Measurements from ENCODE around the gene LMAN2.

LMAN2 gene

DNA sequence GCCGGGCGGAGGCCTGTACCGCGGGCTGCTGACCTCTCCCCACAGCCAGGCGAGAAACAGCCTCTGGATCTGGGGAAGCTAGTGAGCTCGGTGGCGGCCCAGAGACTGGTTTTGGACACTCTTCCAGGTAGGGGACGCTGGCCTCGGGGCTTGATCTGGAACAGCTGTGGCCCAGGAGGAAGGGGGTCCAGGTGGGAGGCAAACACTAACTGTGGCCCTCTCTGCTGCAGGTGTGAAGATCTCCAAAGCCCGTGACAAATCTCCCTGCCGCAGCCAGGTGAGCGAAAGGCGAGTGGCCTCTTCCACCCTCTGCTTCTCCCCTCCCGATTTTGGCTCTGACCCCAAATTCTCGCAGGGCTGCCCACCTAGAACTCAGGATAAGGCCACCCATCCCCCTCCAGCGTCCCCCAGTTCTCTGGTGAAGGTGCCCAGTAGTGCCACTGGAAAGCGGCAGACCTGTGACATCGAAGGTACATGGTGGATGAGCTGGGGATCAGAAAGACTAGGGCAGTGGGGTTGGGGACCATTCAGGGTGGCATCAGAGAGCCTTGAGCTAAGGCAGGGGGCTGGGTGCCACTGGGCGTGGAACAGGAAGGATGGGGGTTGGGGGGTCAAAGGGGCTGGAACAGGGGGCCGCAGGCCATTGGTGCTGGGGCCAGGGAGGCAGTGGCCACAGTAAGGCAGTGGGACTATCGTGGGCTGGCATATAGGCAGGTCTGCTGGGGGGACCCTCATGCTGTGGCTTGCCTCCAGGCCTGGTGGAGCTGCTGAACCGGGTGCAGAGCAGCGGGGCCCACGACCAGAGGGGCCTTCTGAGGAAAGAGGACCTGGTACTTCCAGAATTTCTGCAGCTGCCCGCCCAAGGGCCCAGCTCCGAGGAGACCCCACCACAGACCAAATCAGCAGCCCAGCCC is 19.9 kb upstream of the LMAN2 start (continued):
- no peak for TF ChIP-seq IKZF3 (tag by site-specific recombination; IDR thresholded peaks at IDR 0.05)
- no peak for TF ChIP-seq ZNF549 (tag by site-specific recombination; IDR thresholded peaks at IDR 0.05)
- TF ChIP-seq, protein P1, sequence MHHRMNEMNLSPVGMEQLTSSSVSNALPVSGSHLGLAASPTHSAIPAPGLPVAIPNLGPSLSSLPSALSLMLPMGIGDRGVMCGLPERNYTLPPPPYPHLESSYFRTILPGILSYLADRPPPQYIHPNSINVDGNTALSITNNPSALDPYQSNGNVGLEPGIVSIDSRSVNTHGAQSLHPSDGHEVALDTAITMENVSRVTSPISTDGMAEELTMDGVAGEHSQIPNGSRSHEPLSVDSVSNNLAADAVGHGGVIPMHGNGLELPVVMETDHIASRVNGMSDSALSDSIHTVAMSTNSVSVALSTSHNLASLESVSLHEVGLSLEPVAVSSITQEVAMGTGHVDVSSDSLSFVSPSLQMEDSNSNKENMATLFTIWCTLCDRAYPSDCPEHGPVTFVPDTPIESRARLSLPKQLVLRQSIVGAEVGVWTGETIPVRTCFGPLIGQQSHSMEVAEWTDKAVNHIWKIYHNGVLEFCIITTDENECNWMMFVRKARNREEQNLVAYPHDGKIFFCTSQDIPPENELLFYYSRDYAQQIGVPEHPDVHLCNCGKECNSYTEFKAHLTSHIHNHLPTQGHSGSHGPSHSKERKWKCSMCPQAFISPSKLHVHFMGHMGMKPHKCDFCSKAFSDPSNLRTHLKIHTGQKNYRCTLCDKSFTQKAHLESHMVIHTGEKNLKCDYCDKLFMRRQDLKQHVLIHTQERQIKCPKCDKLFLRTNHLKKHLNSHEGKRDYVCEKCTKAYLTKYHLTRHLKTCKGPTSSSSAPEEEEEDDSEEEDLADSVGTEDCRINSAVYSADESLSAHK (tag by site-specific recombination; IDR thresholded peaks at IDR 0.05): no peak
- no peak for TF ChIP-seq YY2 (tag by site-specific recombination; IDR thresholded peaks at IDR 0.05)
- TF ChIP-seq GLIS2 (tag by site-specific recombination; IDR thresholded peaks at IDR 0.05): peak; percentile 66

DNA sequence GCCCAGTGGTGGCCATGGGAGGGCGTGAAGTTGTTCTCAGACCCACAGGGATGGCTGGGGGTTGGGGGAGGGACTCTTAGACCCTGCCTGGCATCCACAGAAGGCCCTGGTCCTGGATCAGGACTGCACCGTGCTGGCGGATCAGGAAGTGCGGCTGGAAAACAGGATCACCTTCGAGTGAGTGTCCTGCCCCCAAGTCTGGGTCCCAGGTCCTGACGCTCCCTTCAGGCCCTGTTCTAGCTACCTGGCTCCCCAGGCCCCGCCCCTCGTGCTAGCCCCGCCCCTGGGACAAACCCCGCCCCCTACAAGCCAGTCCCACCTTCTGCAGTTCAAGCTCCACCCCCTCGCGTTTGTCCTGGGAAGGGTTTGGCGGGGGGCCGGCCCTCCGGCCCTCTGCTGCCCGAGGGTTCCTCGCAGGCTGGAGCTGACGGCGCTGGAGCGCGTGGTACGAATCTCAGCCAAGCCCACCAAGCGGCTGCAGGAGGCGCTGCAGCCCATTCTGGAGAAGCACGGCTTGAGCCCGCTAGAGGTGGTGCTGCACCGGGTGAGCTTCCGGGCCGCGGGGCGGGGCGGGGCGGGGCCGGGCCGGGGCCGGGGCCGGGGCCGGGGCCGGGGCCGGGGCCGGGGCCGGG is 19.1 kb upstream of the LMAN2 start:
- ChIA-PET CTCF (interaction anchor here (0.5 to 6.1 kb wide), 34 partner anchors 8 to 803 kb away, joined by 3 to 65 read pairs (median 5); partner anchors contain the start of genes GRK6, LMAN2, MXD3 and PFN3), POLR2A (interaction anchor here (0.5 to 2.4 kb wide), 16 partner anchors 9 to 127 kb away, joined by 3 to 26 read pairs (median 4); partner anchors contain the start of genes GRK6, LMAN2, MXD3 and PDLIM7)
- Histone ChIP-seq H3K36me3 (ENCODE audit: control insufficient read depth in 2 of 2, insufficient read depth in 1 of 2, low read length in 2 of 2) (peaks cover 0 to 5% of the 10 kb centered on the region in 2 experiments; a peak in 1 of 3 replicates), H3K4me1 (ENCODE audit: control insufficient read depth, insufficient read depth, low read length) (peaks cover 6% of the 10 kb centered on the region; the same call in 1 of the 2 replicates), H3K9me3 (ENCODE audit: control insufficient read depth, insufficient read depth, low read depth, low read length) (no peaks in the 10 kb centered on the region), H3K4me3 (ENCODE audit: low read depth, low read length) (peak overlapping the region; percentile 63), H3K27ac (ENCODE audit: extremely low read depth, low read depth, low read length) (peak overlapping the region; percentile 88; the same call in 1 of the 2 replicates)
- TF ChIP-seq, protein P2, sequence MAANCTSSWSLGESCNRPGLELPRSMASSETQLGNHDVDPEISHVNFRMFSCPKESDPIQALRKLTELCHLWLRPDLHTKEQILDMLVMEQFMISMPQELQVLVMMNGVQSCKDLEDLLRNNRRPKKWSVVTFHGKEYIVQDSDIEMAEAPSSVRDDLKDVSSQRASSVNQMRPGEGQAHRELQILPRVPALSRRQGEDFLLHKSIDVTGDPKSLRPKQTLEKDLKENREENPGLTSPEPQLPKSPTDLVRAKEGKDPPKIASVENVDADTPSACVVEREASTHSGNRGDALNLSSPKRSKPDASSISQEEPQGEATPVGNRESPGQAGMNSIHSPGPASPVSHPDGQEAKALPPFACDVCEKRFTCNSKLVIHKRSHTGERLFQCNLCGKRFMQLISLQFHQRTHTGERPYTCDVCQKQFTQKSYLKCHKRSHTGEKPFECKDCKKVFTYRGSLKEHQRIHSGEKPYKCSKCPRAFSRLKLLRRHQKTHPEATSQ (tag by site-specific recombination; IDR thresholded peaks at IDR 0.05): no peak
- TF ChIP-seq ZXDB (tag by site-specific recombination; IDR thresholded peaks at IDR 0.05) (no peak), GLIS2 (tag by site-specific recombination; IDR thresholded peaks at IDR 0.05) (peak; percentile 79), ZNF664 (tag by site-specific recombination; IDR thresholded peaks at IDR 0.05) (no peak), SP2 (tag by site-specific recombination; IDR thresholded peaks at IDR 0.05) (peak; percentile 84), SP7 (tag by site-specific recombination; IDR thresholded peaks at IDR 0.05) (0 out of 2 replicates have a peak, but pooled peaks have one; percentile 27), ZNF571 (tag by site-specific recombination; IDR thresholded peaks at IDR 0.05) (no peak), ZNF292 (tag by site-specific recombination; IDR thresholded peaks at IDR 0.05; ENCODE audit: borderline replicate concordance, low read depth) (no peak), ZNF23 (tag by site-specific recombination; IDR thresholded peaks at IDR 0.05; ENCODE audit: borderline replicate concordance) (no peak), ZNF404 (tag by site-specific recombination; IDR thresholded peaks at IDR 0.05) (no peak), MZF1 (tag by site-specific recombination; IDR thresholded peaks at IDR 0.05; ENCODE audit: borderline replicate concordance) (no peak), ZBTB21 (tag by site-specific recombination; IDR thresholded peaks at IDR 0.05) (no peak), ZNF529 (tag by site-specific recombination; IDR thresholded peaks at IDR 0.05; ENCODE audit: insufficient replicate concordance) (no peak), ZNF391 (tag by site-specific recombination; IDR thresholded peaks at IDR 0.05; ENCODE audit: borderline replicate concordance, low read depth) (no peak)
- TF ChIP-seq, protein P3, sequence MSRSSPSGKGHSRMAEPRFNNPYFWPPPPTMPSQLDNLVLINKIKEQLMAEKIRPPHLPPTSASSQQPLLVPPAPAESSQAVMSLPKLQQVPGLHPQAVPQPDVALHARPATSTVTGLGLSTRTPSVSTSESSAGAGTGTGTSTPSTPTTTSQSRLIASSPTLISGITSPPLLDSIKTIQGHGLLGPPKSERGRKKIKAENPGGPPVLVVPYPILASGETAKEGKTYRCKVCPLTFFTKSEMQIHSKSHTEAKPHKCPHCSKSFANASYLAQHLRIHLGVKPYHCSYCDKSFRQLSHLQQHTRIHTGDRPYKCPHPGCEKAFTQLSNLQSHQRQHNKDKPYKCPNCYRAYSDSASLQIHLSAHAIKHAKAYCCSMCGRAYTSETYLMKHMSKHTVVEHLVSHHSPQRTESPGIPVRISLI (tag by site-specific recombination; IDR thresholded peaks at IDR 0.05): no peak
- TF ChIP-seq, protein P4, sequence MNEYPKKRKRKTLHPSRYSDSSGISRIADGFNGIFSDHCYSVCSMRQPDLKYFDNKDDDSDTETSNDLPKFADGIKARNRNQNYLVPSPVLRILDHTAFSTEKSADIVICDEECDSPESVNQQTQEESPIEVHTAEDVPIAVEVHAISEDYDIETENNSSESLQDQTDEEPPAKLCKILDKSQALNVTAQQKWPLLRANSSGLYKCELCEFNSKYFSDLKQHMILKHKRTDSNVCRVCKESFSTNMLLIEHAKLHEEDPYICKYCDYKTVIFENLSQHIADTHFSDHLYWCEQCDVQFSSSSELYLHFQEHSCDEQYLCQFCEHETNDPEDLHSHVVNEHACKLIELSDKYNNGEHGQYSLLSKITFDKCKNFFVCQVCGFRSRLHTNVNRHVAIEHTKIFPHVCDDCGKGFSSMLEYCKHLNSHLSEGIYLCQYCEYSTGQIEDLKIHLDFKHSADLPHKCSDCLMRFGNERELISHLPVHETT (tag by site-specific recombination; IDR thresholded peaks at IDR 0.05): no peak
- TF ChIP-seq, protein P5, sequence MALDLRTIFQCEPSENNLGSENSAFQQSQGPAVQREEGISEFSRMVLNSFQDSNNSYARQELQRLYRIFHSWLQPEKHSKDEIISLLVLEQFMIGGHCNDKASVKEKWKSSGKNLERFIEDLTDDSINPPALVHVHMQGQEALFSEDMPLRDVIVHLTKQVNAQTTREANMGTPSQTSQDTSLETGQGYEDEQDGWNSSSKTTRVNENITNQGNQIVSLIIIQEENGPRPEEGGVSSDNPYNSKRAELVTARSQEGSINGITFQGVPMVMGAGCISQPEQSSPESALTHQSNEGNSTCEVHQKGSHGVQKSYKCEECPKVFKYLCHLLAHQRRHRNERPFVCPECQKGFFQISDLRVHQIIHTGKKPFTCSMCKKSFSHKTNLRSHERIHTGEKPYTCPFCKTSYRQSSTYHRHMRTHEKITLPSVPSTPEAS (tag by site-specific recombination; IDR thresholded peaks at IDR 0.05): no peak
- TF ChIP-seq, protein P6, sequence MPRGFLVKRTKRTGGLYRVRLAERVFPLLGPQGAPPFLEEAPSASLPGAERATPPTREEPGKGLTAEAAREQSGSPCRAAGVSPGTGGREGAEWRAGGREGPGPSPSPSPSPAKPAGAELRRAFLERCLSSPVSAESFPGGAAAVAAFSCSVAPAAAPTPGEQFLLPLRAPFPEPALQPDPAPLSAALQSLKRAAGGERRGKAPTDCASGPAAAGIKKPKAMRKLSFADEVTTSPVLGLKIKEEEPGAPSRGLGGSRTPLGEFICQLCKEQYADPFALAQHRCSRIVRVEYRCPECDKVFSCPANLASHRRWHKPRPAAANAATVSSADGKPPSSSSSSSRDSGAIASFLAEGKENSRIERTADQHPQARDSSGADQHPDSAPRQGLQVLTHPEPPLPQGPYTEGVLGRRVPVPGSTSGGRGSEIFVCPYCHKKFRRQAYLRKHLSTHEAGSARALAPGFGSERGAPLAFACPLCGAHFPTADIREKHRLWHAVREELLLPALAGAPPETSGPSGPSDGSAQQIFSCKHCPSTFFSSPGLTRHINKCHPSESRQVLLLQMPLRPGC (tag by site-specific recombination; IDR thresholded peaks at IDR 0.05): no peak
- TF ChIP-seq, protein P7, sequence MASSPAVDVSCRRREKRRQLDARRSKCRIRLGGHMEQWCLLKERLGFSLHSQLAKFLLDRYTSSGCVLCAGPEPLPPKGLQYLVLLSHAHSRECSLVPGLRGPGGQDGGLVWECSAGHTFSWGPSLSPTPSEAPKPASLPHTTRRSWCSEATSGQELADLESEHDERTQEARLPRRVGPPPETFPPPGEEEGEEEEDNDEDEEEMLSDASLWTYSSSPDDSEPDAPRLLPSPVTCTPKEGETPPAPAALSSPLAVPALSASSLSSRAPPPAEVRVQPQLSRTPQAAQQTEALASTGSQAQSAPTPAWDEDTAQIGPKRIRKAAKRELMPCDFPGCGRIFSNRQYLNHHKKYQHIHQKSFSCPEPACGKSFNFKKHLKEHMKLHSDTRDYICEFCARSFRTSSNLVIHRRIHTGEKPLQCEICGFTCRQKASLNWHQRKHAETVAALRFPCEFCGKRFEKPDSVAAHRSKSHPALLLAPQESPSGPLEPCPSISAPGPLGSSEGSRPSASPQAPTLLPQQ (tag by site-specific recombination; IDR thresholded peaks at IDR 0.05): no peak
